HFF-Myc (cell line): ENCODE measurements around the gene PCDH15.

Source experiments
- DNase-seq: peaks from one replicate; pipeline ENCODE4 v3.0.0-alpha.2; 2011; ENCODE audit warnings: low read depth; ENCODE audit errors: extremely low read depth
- H3K4me3 ChIP-seq: replicated peaks from 2 replicates; pipeline ENCODE4 v1.5.1; 2011; ENCODE audit warnings: low read depth, mild to moderate bottlenecking, control low read depth, low read length
- CTCF ChIP-seq: IDR thresholded peaks from 2 replicates; pipeline ENCODE4 v1.5.1; 2012; ENCODE audit warnings: mild to moderate bottlenecking, low read depth, low read length, control low read depth; ENCODE audit errors: missing control alignments

PCDH15 gene

GRCh38 chr10:54262726-54263125, 538.3 kb downstream of the PCDH15 start:
- TF ChIP-seq CTCF = no peak
- no peak overlapping the region for H3K4me3 ChIP-seq
- DNase-seq = no peak

DNA sequence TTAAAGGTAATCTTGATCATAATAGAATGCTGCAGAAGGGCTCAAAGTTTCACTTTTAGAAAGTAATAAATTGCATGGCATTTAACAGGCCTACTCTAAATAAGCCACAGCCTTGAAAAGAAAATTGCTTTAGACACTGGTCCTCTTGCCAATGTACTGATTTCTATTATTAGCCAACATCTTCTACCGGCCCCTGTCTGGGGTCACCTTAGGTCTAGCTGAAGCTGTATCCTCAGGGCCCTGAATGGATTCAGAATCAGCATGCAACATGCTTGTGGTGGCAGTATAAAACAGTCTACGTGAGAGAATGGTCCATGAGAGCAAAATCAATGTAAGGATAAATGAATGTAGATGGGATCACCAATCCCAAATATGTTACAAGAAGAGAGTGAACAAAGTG, 541.9 kb downstream of the PCDH15 start:
- DNase-seq = no peak
- no peak for TF ChIP-seq CTCF
- H3K4me3 ChIP-seq = no peak overlapping the region

DNA sequence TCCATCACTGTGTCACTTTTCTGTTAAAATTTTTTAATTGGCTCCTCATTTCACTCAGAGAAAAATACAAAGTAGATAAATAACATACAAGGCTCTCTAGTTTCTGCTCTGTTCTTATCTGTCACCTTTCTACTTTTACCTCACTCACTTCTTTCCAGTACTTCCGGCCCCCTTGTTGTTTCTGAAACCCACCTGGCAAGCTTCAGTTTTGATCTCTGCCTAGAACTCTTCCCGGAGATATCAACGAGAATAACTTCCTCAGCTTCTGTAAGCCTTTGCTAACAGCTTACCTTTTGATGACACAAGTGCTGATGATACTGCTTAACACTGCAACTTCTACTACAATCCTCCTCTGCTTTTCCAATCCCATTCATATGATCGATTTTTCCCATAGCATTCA, 566.2 kb downstream of the PCDH15 start:
- no peak for DNase-seq
- H3K4me3 ChIP-seq = no peak overlapping the region
- no peak for TF ChIP-seq CTCF

- no peak for TF ChIP-seq CTCF
- DNase-seq = no peak
- no peak overlapping the region for H3K4me3 ChIP-seq
Observed at GRCh38 chr10:54203401-54203800, 597.6 kb downstream of the PCDH15 start.

DNA sequence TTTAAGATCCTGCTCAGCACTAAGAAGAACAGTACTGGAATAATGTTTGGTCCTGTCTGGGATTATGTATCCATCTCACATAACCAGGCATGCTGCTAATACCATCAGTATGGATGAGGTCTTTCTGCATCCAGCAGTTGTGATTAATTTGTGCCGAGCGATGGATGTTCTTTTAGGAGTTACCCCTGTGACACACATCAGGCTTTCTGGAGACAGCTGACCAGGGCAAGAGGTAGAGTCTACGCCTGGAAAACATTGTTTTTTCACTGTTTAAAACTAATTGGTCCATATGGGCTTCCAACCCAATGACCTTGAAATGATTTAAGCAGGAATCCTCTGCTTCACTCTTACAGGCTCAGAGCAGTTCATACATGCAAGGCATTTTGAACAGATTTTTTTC, 603.0 kb downstream of the PCDH15 start:
- H3K4me3 ChIP-seq = no peak overlapping the region
- TF ChIP-seq CTCF = no peak
- DNase-seq = no peak

- DNase-seq = no peak
- no peak overlapping the region for H3K4me3 ChIP-seq
- no peak for TF ChIP-seq CTCF
Observed at GRCh38 chr10:54194806-54195205, 606.2 kb downstream of the PCDH15 start.

GRCh38 chr10:54159924-54160323, 641.1 kb downstream of the PCDH15 start:
- no peak for TF ChIP-seq CTCF
- H3K4me3 ChIP-seq = no peak overlapping the region
- DNase-seq = no peak
